NCI-H146 treated with DMSO at 0.1 percent for 48 hours (cell line): ENCODE data around the gene ZNHIT2.
"Not testable (repeated sequence)": the region's sequence is repeated elsewhere in the genome, so short reads cannot be mapped to it uniquely, and the experiment has no call there.

ENCODE experiments used
- DNase-seq: peaks from one replicate; lab custom pipeline; 2025; ENCODE audit not compliant: unreplicated experiment; lab: John Stamatoyannopoulos, UW

Gene ZNHIT2

GRCh38 chr11:65117206-65118096 lies at the start of gene ZNHIT2:
ZNHIT2 (minus strand) TSS chr11:65117701; CDS start chr11:65117653, 48 bp downstream.
- DNase-seq, result peak; percentile 97

- no peak for DNase-seq
These were observed 49.4 kb upstream of the ZNHIT2 start for GRCh38 chr11:65166893-65167292.

GRCh38 chr11:65165410-65166317 lies 48.2 kb upstream of the ZNHIT2 start:
- no peak for DNase-seq

GRCh38 chr11:65163684-65164083 lies 46.2 kb upstream of the ZNHIT2 start:
- no peak for DNase-seq

GRCh38 chr11:65160643-65161042 lies 43.1 kb upstream of the ZNHIT2 start:
- no peak for DNase-seq

GRCh38 chr11:65159012-65159411 lies 41.5 kb upstream of the ZNHIT2 start:
- no peak for DNase-seq

GRCh38 chr11:65157336-65157735 lies 39.8 kb upstream of the ZNHIT2 start:
- DNase-seq, result no peak

GRCh38 chr11:65156926-65157325 lies 39.4 kb upstream of the ZNHIT2 start:
- DNase-seq, result no peak

- DNase-seq, result no peak
These were observed 38.8 kb upstream of the ZNHIT2 start for GRCh38 chr11:65156256-65156655.

GRCh38 chr11:65152122-65152521 lies 34.6 kb upstream of the ZNHIT2 start:
- no peak for DNase-seq

- no peak for DNase-seq
These were observed 33.9 kb upstream of the ZNHIT2 start for GRCh38 chr11:65151331-65151899.

GRCh38 chr11:65150509-65151299 lies 33.2 kb upstream of the ZNHIT2 start:
- no peak for DNase-seq

- DNase-seq, result not testable (repeated sequence)
These were observed 32.6 kb upstream of the ZNHIT2 start for GRCh38 chr11:65150131-65150508.

GRCh38 chr11:65148657-65149056 lies 31.2 kb upstream of the ZNHIT2 start:
- DNase-seq, result no peak

- no peak for DNase-seq
These were observed 30.0 kb upstream of the ZNHIT2 start for GRCh38 chr11:65147352-65148075.

- no peak for DNase-seq
These were observed 24.5 kb upstream of the ZNHIT2 start for GRCh38 chr11:65141896-65142494.

GRCh38 chr11:65136515-65137096 lies 19.1 kb upstream of the ZNHIT2 start:
- DNase-seq, result no peak

GRCh38 chr11:65135633-65136145 lies 18.2 kb upstream of the ZNHIT2 start:
- peak; percentile 17 for DNase-seq
